GM12878 (cell line): Measurements from ENCODE around the gene CREB3L1. TPM values are rescaled to one million over a fixed set of nuclear protein-coding genes. Genes with fewer than 3 reads are reported as not detected.

Source experiments
- ATAC-seq: fragments of 200-7000 bp; cut with Tn5 transposase; 3 replicates; pipeline ENCODE4 v1.9.1; 2020; ENCODE audit warnings: mild to moderate bottlenecking, moderate library complexity
- BruUV-seq: library from RNA; stranded (reverse); fragments of 400-500 nt; replicated peaks from 2 replicates; lab custom pipeline; 2021; lab: Mats Ljungman, UMichigan
- CTCF ChIA-PET: fragments of 300-600 bp; sonication (Branson Sonifier 250); formaldehyde crosslinking; extraction: SDS; loops from one replicate; lab custom pipeline; 2021; ENCODE audit warnings: inconsistent platforms; lab: Yijun Ruan, JAX
- POLR2A ChIA-PET: fragments of 350-600 bp; formaldehyde crosslinking; extraction: SDS; loops from one replicate; lab custom pipeline; 2021; ENCODE audit warnings: inconsistent platforms; lab: Charles Lee
- RAD21 ChIA-PET: fragments of 300-600 bp; sonication (Branson Sonifier 250); formaldehyde crosslinking; loops from one replicate; lab custom pipeline; 2023; ENCODE audit warnings: antibody characterized with exemption; ENCODE audit not compliant: unreplicated experiment; lab: Charles Lee
- SMC1A ChIA-PET: fragments of 300-600 bp; sonication (Branson Sonifier 250); formaldehyde crosslinking; loops from one replicate; lab custom pipeline; 2023; ENCODE audit not compliant: unreplicated experiment, uncharacterized antibody; lab: Charles Lee
- DNase-seq: peaks from one replicate; pipeline ENCODE4 v3.0.0-alpha.2; 2011; ENCODE audit warnings: low read depth, low spot score
- FAIRE-seq: peaks from 3 replicates; lab custom pipeline; 2011; peaks lifted over from hg19 to GRCh38; lab: Jason Lieb, UNC
- H2AFZ ChIP-seq: 2 replicates; pipeline ENCODE4 v1.6.0; 2011; ENCODE audit warnings: low read depth, low read length, control low read depth; ENCODE audit not compliant: control insufficient read depth
- H3K27ac ChIP-seq: 2 replicates; pipeline ENCODE4 v1.5.1; 2011; ENCODE audit warnings: control low read depth; ENCODE audit not compliant: control insufficient read depth, insufficient read depth
- H3K27me3 ChIP-seq, 2 experiments: replicated peaks in 1 of 2; 2 replicates each; pipeline versions ENCODE4 v1.6.0 to v1.6.1; 2011; ENCODE audit warnings: low read length in 1 of 2; ENCODE audit not compliant: control insufficient read depth in 2 of 2, insufficient read depth in 2 of 2
- H3K36me3 ChIP-seq, 2 experiments: 2 replicates each; pipeline ENCODE4 v1.5.1; 2011; ENCODE audit warnings: low read length in 1 of 2; ENCODE audit not compliant: control insufficient read depth in 2 of 2, insufficient read depth in 2 of 2
- H3K4me1 ChIP-seq: 2 replicates; pipeline ENCODE4 v1.6.1; 2011; ENCODE audit warnings: mild to moderate bottlenecking, low read length, moderate library complexity, mixed read lengths; ENCODE audit not compliant: control insufficient read depth, insufficient read depth
- H3K4me2 ChIP-seq: 2 replicates; pipeline ENCODE4 v1.6.0; 2011; ENCODE audit warnings: control low read depth; ENCODE audit not compliant: control insufficient read depth, insufficient read depth
- H3K4me3 ChIP-seq: fragments of 200-600 bp; sonication (generic); 2 replicates; pipeline ENCODE4 v1.5.1; 2016
- H3K79me2 ChIP-seq: 2 replicates; pipeline ENCODE4 v1.6.0; 2011; ENCODE audit warnings: low read length; ENCODE audit not compliant: control insufficient read depth, insufficient read depth
- H3K9ac ChIP-seq: 2 replicates; pipeline ENCODE4 v1.8.0; 2011; ENCODE audit warnings: low read length, control low read depth, mixed read lengths; ENCODE audit not compliant: control insufficient read depth, insufficient read depth
- H3K9me3 ChIP-seq: replicated peaks from 3 replicates; pipeline ENCODE4 v1.5.1; 2011; ENCODE audit warnings: mild to moderate bottlenecking, low read length; ENCODE audit not compliant: control insufficient read depth, insufficient read depth
- H4K20me1 ChIP-seq: 2 replicates; pipeline ENCODE4 v1.6.0; 2011; ENCODE audit not compliant: control insufficient read depth, insufficient read depth
- EGR1 ChIP-seq, 2 experiments: IDR thresholded peaks; 1 replicate in 1 of 2; 2 replicates in 1 of 2; pipeline ENCODE4 v1.6.1; 2011 to 2012; ENCODE audit warnings: low read depth in 2 of 2, low read length in 2 of 2, borderline replicate concordance in 1 of 2, mild to moderate bottlenecking in 1 of 2, moderate library complexity in 1 of 2
- EZH2 ChIP-seq: IDR thresholded peaks from 2 replicates; pipeline ENCODE4 v1.6.1; 2012; ENCODE audit warnings: low read depth, mild to moderate bottlenecking, control low read depth, inconsistent platforms, low read length, borderline replicate concordance; ENCODE audit not compliant: control insufficient read depth
- HDAC2 ChIP-seq: fragments of 200-600 bp; sonication (generic); IDR thresholded peaks from 2 replicates; pipeline ENCODE4 v1.6.1; 2017
- JUNB ChIP-seq: IDR thresholded peaks from 2 replicates; pipeline ENCODE4 v1.6.1; 2016; ENCODE audit warnings: antibody characterized with exemption, mild to moderate bottlenecking
- STAT1 ChIP-seq: fragments of 450-650 bp; conservative IDR thresholded peaks from 2 replicates; pipeline ENCODE4 v1.6.1; 2014; ENCODE audit warnings: antibody characterized with exemption, mild to moderate bottlenecking
- SUZ12 ChIP-seq: fragments of 200-600 bp; sonication (generic); IDR thresholded peaks from one replicate; pipeline ENCODE4 v1.6.1; 2018; ENCODE audit warnings: antibody characterized with exemption, mild to moderate bottlenecking; ENCODE audit not compliant: unreplicated experiment
- TCF12 ChIP-seq: IDR thresholded peaks from 2 replicates; pipeline ENCODE4 v1.6.1; 2011; ENCODE audit warnings: low read depth, mild to moderate bottlenecking, low read length
- ZZZ3 ChIP-seq: IDR thresholded peaks from 2 replicates; pipeline ENCODE4 v1.6.1; 2011; ENCODE audit warnings: low read depth; ENCODE audit not compliant: control insufficient read depth, insufficient read length
- WGBS: methylation state at CpG from one replicate; pipeline ENCODE4 v1.1.6; 2016; ENCODE audit warnings: low lambda C conversion rate; ENCODE audit not compliant: insufficient replicate concordance, insufficient coverage; ENCODE audit errors: missing lambda C conversion rate; 5-methylcytosine and 5-hydroxymethylcytosine counted together
- in situ Hi-C: fragments of 300-500 bp; cut with MboI; formaldehyde crosslinking; loops from 9 replicates; pipeline ENCODE4 v1.14.3; 2018; ENCODE audit warnings: mixed read lengths
- intact Hi-C: fragments of 100-400 bp; cut with micrococcal nuclease; formaldehyde crosslinking; loops from one replicate; pipeline ENCODE4 v1.14.2; 2022; ENCODE audit not compliant: unreplicated experiment
- polyA plus RNA-seq, 11 experiments: library from polyadenylated mRNA; depleted of rRNA in 4 of 11; unstranded in 6 of 11; stranded (reverse) in 5 of 11; fragments of >200 nt; fragmentation: Nextera tagmentation in 4 of 11; fragmentation: Illumina TruSeq in 1 of 11; extraction: Ambion mirVana in 4 of 11; extraction: Trizol in 1 of 11; gene quantifications; 1 replicate in 1 of 11; 2 replicates in 10 of 11; pipeline versions ENCODE4 v1.2.1 to v1.2.3, GENCODE V29; 2011 to 2016; ENCODE audit warnings: inconsistent platforms in 2 of 11, missing spikeins in 2 of 11, low read depth in 1 of 11
- total RNA-seq, 4 experiments: library from RNA; depleted of rRNA in 3 of 4; stranded (reverse); fragments of >200 nt in 3 of 4; fragmentation: Illumina TruSeq in 1 of 4; extraction: Trizol in 1 of 4; gene quantifications; 2 replicates each; pipeline versions ENCODE4 v1.2.1 to v1.2.3, GENCODE V29; 2013 to 2021
- TF ChIP-seq, protein P1 (sequence below): fragments of 450-650 bp; IDR thresholded peaks from 2 replicates; pipeline ENCODE4 v1.6.1; 2016; ENCODE audit warnings: mild to moderate bottlenecking
- TF ChIP-seq, protein P2 (sequence below): IDR thresholded peaks from 2 replicates; pipeline ENCODE4 v1.6.1; 2011; ENCODE audit warnings: borderline replicate concordance, low read depth, mild to moderate bottlenecking, moderate library complexity, mixed read lengths, low read length; ENCODE audit not compliant: insufficient read depth; ENCODE audit errors: extremely low read length
- TF ChIP-seq, protein P3 (sequence below): IDR thresholded peaks from 2 replicates; pipeline ENCODE4 v1.6.1; 2012; ENCODE audit warnings: low read length, inconsistent platforms

CREB3L1 gene
- total and polyA plus RNA-seq, 10 of the 15 experiments (the other 5 are each of a cell fraction or from before 2014, with no cell fraction given): 0.03 to 1.4 (median 0.22) TPM

DNA sequence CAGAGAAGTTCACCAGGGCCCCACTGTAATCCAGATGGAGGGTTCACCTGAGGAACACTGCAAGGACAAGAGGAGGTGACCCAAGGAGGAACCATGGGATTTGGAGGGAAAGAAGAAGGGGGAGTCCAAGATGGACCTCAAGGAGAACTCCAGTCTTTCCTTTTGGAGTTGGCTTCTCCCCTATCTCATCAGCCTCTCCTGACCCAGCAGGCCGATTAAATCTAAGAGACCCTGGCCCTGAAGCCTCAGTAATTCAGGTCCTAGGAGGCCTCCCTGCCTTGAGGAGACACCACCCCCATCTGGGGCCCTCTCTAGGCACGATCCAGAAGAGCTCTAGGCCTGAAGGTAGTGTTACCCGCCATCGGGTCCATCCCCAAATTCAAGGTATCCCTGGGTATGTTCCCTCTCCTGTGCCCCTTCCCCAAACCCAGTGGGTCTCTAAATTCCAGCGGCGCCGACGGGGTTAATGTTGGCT lies 54.7 kb downstream of the CREB3L1 start:
- Histone ChIP-seq H3K9me3 (no peaks in the 10 kb centered on the region), H4K20me1 (no peaks in the 10 kb centered on the region)
- RAD21 ChIA-PET: interaction anchor here (0.7 kb wide), 1 partner anchor 23 kb away, joined by 4 read pairs; no protein-coding TSS in a partner anchor
- CTCF ChIA-PET: interaction anchor here (1.6 kb wide), 1 partner anchor 23 kb away, joined by 4 read pairs; no protein-coding TSS in a partner anchor
- no peak for TF ChIP-seq JUNB
- 0 out of 2 replicates have a peak, but pooled peaks have one; percentile 25 for TF ChIP-seq EZH2
- TF ChIP-seq, all 136 proteins: peak for 1
- H3K27me3 ChIP-seq: peaks cover 17 to 30% of the 10 kb centered on the region in 2 experiments
- WGBS: 9% methylated on average over 8 of the region's 8 CpGs
- no peak overlapping the region for H3K9ac ChIP-seq
- H3K4me1 ChIP-seq: no peaks in the 10 kb centered on the region; the same call in 1 of the 2 replicates
- H3K27ac ChIP-seq: no peak overlapping the region
- DNase-seq: no peak
- H2AFZ ChIP-seq: no peak overlapping the region
- no TSS peak for BruUV-seq
- intact Hi-C loops (no loop called here), in situ Hi-C loops (no loop called here)
- H3K36me3 ChIP-seq: no peaks in the 10 kb centered on the region
- no peak for FAIRE-seq
- no peak overlapping the region for H3K4me3 ChIP-seq
- ATAC-seq: no peak
- POLR2A ChIA-PET: no interaction called here
- no peaks in the 10 kb centered on the region for H3K79me2 ChIP-seq
- SMC1A ChIA-PET: no interaction called here
- H3K4me2 ChIP-seq: no peak overlapping the region

DNA sequence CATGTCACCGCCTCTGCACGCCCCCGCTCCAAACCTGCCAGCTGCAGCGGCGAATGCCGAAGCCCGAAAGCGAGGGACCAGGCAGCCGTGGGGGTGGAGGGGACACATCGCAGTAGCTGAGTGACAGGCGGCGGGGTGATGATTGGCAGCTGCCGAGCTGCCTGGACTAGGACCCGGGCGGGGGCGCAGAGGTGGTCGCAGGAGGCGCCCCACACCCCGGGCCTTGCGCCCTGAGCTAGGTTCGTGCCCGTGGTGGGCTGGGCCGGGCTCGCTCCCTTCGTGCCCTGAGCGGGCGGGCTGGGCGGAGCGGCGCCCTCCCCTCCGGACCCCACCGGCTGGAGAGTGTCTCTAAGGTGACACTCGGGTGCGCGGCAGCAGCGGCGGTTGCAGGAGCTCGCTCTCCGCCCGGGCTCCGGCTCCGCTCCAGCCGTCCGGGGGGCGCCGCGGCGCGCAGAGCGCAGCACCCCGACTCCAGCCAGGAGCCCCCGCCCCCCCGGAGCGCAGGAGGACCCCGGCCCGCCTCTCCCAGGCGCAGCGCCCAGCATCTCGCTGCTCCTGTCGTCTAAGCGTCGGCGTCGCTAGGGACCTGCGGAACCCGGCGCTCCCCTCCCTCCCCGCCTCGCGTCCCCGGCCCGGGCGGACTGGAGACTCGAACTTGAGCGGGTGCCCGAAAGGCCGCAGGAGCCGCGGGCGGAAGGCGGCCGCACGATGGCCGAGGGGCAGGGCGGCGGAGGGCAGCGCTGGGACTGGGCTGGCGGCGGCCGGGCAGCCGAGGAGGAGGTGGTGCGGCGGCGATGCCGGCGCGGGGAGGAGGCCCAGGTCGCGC lies 55.3 kb downstream of the CREB3L1 start:
- in situ Hi-C loops (no loop called here), intact Hi-C loops (no loop called here)
- BruUV-seq: no TSS peak
- CTCF ChIA-PET: interaction anchor here (1.6 kb wide), 1 partner anchor 23 kb away, joined by 4 read pairs; no protein-coding TSS in a partner anchor
- ATAC-seq: peak; percentile 56
- Histone ChIP-seq H3K4me3 (peak overlapping the region; percentile 32; the same call in 1 of the 2 replicates), H4K20me1 (no peaks in the 10 kb centered on the region), H3K27ac (no peak overlapping the region), H3K27me3 (peaks cover 17 to 30% of the 10 kb centered on the region in 2 experiments), H3K9me3 (no peaks in the 10 kb centered on the region), H3K9ac (no peak overlapping the region), H3K36me3 (no peaks in the 10 kb centered on the region), H3K4me2 (peak overlapping the region; percentile 63), H3K4me1 (no peaks in the 10 kb centered on the region; the same call in 1 of the 2 replicates), H3K79me2 (no peaks in the 10 kb centered on the region), H2AFZ (no peak overlapping the region)
- POLR2A ChIA-PET: no interaction called here
- 6% methylated on average over 75 of the region's 99 CpGs for WGBS
- RAD21 ChIA-PET: interaction anchor here (0.7 kb wide), 1 partner anchor 23 kb away, joined by 4 read pairs; no protein-coding TSS in a partner anchor
- SMC1A ChIA-PET: no interaction called here
- FAIRE-seq: no peak
- DNase-seq: no peak
- TF ChIP-seq, protein P1, sequence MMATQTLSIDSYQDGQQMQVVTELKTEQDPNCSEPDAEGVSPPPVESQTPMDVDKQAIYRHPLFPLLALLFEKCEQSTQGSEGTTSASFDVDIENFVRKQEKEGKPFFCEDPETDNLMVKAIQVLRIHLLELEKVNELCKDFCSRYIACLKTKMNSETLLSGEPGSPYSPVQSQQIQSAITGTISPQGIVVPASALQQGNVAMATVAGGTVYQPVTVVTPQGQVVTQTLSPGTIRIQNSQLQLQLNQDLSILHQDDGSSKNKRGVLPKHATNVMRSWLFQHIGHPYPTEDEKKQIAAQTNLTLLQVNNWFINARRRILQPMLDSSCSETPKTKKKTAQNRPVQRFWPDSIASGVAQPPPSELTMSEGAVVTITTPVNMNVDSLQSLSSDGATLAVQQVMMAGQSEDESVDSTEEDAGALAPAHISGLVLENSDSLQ: peak; percentile 93
- TF ChIP-seq ZZZ3 (no peak), EGR1 (IDR thresholded peaks at IDR 0.05; ENCODE audit: borderline replicate concordance in 1 of 2, low read depth in 2 of 2, low read length in 2 of 2) (peak in 1 of 2 experiments; percentile 72; a peak in 2 of 3 replicates), HDAC2 (no peak), SUZ12 (peak; percentile 96), STAT1 (no peak), TCF12 (0 out of 2 replicates have a peak, but pooled peaks have one; percentile 21)
- TF ChIP-seq, protein P2, sequence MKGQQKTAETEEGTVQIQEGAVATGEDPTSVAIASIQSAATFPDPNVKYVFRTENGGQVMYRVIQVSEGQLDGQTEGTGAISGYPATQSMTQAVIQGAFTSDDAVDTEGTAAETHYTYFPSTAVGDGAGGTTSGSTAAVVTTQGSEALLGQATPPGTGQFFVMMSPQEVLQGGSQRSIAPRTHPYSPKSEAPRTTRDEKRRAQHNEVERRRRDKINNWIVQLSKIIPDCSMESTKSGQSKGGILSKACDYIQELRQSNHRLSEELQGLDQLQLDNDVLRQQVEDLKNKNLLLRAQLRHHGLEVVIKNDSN: no peak
- TF ChIP-seq, protein P3, sequence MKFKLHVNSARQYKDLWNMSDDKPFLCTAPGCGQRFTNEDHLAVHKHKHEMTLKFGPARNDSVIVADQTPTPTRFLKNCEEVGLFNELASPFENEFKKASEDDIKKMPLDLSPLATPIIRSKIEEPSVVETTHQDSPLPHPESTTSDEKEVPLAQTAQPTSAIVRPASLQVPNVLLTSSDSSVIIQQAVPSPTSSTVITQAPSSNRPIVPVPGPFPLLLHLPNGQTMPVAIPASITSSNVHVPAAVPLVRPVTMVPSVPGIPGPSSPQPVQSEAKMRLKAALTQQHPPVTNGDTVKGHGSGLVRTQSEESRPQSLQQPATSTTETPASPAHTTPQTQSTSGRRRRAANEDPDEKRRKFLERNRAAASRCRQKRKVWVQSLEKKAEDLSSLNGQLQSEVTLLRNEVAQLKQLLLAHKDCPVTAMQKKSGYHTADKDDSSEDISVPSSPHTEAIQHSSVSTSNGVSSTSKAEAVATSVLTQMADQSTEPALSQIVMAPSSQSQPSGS: no peak
